DMS 273 (cell line): Measurements from ENCODE around the gene IKZF2.

Experiments used
- DNase-seq: peaks from one replicate; lab custom pipeline; 2025; ENCODE audit not compliant: unreplicated experiment; lab: John Stamatoyannopoulos, UW

IKZF2 gene

GRCh38 chr2:213151437-213152064, at the start of gene IKZF2:
Gene IKZF2, minus strand, starts transcription at chr2:213151612. Its CDS starts 2,983 bp downstream, at chr2:213148629.
- DNase-seq, result peak; percentile 96

DNA sequence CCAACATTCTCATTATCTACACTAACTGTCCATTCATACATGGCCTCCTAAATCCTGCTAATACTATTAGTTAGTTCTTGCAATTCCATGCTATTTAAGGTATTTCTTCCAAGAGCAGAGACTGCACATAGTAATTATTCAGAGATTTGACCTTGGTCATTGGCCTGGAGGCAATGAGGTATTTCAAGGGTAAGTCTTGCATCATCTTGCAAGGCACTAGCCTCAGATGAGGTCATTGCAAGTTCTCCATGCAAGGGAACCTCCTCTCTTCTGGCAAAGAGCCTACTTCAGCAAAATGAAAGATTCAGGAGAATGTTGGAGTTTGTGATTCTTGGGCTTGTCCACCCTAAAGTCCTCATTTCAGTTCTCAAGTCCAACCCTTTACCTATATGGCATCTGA, 48.5 kb upstream of the IKZF2 start:
- DNase-seq, result no peak

DNA sequence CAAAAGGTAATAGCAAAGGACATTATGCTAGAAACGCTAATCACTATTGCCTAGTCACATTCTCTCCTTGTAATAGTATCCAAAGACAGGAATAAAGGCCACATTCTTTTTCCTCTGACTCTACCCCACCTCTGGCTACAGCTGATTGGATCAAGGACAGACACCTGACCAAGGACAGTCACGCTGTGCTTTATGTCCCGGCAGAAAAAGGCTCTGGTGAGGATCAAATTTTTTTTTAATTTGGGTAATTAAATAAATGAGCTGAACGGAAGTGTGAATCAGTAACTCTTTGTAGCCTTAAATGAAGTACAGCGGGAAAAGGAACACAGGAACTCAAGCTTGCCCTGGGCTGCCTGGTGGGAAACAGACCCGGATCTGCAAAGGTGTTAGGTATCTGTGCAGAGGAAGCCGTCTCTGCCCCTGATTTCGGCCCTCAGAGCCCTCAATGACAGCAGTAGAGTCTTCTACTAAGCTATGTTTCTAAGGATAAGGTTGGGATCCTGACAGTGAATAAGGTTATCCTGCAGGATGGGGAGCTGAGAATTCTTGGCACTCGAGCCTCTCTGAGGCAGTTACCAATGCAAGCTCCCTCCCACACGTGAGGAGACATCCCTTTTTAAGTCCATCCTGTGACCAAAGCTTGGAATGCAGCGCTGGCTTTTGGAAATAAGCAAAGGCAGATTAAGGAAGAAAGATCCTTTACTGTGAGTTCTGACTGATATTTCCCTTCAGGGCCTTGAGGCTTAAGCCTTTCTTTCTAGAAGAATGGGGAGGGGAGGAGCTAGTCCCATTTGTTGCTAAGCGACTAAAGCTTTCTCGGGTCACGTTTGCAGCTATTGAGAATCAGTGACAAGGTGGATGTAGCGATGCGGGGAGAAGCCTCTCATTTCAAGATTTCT, 37.8 kb upstream of the IKZF2 start:
- DNase-seq, result no peak

DNA sequence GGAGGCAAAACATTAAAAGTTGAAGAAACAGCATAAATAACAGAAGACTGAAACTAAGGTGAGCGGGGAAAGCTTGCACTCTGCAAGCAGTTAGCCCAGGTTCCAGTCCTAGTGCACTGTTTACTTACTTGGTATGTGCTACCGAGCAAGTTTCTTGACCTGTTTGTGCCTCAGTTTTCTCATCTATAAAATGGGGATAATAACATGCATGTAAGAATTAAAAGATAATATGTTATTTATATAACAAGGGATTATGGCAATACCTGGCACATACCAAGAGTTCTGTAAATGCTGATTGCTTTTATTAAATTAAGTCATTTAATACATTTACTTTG, 37.1 kb upstream of the IKZF2 start:
- no peak for DNase-seq

- no peak for DNase-seq
Measured at GRCh38 chr2:213187833-213188532, 36.6 kb upstream of the IKZF2 start.

- no peak for DNase-seq
Measured at GRCh38 chr2:213187386-213187785, 36.0 kb upstream of the IKZF2 start.

DNA sequence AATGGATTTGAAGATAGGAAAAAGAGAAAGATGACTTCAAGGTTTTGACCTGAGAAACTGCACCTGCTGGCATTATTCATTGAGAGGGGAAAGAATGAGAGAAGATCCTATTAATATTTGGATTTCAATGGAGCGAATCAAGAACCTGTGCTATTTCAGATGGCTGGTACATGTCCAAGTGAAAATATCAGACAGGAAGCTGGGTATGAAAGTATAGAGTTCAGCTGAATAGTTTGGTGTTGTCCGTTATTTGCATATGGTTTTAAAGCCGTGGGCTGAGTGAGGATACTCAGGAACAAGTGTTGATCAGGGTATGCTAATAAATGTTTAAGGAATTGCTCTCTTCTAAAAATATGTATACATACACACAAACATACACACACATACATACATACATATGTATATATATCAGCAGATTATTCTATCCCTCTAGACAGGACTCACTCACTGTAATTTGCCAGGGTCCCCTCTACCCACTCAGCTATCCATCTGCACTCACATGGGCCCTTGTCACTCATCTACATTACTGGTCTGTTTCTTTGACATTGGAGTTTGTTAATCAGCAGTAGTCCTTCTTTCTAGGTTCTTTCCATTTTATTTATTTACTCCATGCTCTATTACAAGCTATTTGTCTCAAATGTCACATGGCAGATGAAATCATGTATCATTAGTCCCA, 33.9 kb upstream of the IKZF2 start:
- DNase-seq, result no peak

- no peak for DNase-seq
Measured at GRCh38 chr2:213181712-213182111, 30.3 kb upstream of the IKZF2 start.

- no peak for DNase-seq
Measured at GRCh38 chr2:213177679-213178078, 26.3 kb upstream of the IKZF2 start.

GRCh38 chr2:213175673-213176247, 24.3 kb upstream of the IKZF2 start:
- DNase-seq, result no peak

DNA sequence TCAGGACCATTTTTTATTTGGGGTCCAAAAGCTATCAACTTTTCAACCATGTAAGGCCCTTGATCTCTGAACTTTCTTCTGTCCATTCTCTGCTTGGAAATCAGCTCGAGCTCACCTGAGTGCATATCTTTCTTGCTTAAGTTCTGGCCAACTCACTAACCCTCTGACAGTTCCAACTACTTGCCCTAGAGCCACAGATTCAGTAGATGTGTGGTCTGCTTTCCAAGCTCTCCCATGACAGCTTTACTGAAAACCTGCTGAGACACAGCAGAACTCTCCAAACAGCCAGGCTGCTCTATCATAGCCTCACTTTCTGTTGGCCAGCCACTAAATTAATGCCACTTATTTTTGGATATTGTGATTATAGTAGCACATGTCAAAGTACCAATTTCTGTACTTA, 21.2 kb upstream of the IKZF2 start:
- DNase-seq, result no peak

- DNase-seq, result no peak
Measured at GRCh38 chr2:213171147-213171546, 19.7 kb upstream of the IKZF2 start.

GRCh38 chr2:213167271-213167930, 16.0 kb upstream of the IKZF2 start:
- no peak for DNase-seq

GRCh38 chr2:213166109-213166508, 14.7 kb upstream of the IKZF2 start:
- DNase-seq, result no peak

DNA sequence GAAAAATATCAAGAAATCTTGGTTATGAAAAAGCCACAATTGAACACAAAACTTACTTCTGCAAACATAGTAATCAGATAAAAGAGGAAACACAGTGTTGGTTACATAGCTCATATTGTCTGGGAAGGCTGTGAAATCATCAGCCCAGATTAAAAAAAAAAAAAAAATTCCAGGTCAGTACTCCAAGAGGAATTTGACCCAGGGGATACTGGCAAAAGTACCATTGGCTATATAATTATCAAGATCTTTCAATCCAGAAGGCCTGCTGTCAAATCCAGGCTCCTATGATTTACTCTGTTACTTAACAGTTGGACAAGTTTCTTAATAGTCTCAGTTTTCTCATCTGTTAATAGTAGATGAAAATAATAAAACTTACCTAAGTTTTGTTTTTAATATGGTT, 12.9 kb upstream of the IKZF2 start:
- no peak for DNase-seq

DNA sequence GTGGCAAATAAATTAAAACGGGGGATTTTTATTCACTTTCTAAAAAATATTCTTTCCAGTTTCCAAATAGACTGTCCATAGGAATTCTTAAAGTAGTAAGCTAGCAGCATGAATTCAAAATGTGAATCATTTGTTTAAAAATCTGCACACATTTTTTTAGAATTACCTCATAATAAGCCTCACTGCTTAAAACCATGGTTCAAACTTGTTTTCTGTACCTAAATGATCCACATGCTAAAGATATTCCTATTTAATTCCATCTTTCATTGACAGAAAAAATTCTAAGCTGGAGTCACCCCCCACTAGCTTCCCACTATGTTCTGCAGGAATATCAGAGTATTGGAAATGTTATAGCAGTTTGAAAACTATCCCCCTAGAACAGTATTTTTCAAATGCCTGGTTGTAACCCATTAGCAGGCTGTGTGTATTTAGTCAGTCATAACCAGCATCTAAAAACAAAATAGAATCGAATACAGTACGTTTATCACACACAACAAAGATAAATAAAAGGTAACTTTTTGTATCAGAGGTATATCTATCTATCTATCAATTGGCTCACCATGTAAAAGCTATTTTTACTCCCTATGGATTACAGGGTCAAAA, 11.2 kb upstream of the IKZF2 start:
- DNase-seq, result no peak

DNA sequence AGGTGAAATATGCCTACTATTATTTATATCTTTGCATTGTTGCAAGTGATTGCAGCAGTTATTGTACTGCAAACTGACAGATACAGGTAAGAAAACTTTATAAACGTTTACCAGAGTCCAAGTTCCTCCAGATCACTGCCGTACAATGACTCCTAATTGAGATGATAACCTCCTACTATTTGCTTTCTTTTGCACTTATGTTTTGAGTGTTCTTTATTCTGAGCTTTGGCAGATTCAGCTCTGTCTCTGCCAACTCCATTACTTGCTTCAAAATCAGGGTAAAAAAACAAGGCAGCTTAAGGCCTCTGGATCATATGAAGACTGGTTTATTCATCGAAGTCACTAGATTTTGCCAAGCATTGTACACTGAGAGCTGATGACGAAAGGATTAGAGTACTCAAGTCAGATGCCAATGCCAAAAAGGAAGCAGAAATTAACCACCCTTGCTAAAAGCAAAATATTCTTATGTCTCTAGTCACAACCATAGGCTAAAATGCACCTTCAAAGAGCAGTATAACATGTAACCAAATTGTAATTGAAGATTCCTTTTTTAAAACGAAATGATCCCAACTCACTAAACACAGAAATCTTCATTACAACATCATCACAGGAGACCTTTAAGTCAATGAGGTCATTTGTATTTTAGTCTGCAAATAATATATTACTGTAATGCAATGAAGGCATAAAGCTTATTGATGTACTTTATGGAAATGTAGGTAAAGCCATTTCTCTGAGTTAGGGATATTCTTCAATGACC, 10.5 kb upstream of the IKZF2 start:
- no peak for DNase-seq

- no peak for DNase-seq
Measured at GRCh38 chr2:213159768-213160167, 8.4 kb upstream of the IKZF2 start.

DNA sequence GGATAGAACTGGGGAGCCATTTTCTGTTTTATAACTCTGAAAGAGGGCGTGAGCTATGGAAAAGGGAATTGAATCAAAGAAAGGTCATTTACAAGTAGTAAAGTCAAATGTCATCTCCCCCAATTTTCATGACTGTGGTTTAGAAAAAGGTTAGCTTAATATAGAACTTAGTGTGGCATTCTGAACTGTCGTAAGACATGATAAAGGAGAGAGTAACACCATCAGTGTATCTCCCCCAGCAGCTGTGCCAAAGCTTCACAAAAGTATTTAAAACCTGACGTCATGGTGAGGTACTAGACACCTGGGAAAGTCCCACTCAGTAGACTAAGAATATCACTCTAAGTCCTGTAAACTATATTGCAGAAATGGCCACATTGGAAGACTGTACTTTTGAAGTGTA, 5.8 kb upstream of the IKZF2 start:
- no peak for DNase-seq
